K562 (cell line): ENCODE results near the gene LGALS3. TPM values are rescaled to one million over a fixed set of nuclear protein-coding genes. Genes with fewer than 3 reads are reported as not detected.

Source experiments
- ESRRB ChIP-seq: fragments of 250-450 bp; sonication (Bioruptor Pico); IDR thresholded peaks from 2 replicates; pipeline ENCODE4 v1.5.0; 2020; ENCODE audit warnings: mild to moderate bottlenecking, moderate library complexity, borderline replicate concordance
- FOSL1 ChIP-seq: fragments of 200-800 bp; sonication (Bioruptor generic); conservative IDR thresholded peaks from 2 replicates; pipeline ENCODE4 v1.6.1; 2016; ENCODE audit warnings: missing genetic modification characterization, missing compliant biosample characterization
- GABPB1 ChIP-seq: sonication (generic); formaldehyde crosslinking; IDR thresholded peaks from 2 replicates; pipeline ENCODE4 v1.8.0; 2022; ENCODE audit warnings: mild to moderate bottlenecking, missing genetic modification reagents
- KLF6 ChIP-seq: fragments of 250-450 bp; sonication (Bioruptor Pico); IDR thresholded peaks from 2 replicates; pipeline ENCODE4 v1.4.0; 2020; ENCODE audit warnings: mild to moderate bottlenecking, moderate library complexity, borderline replicate concordance
- MYBL2 ChIP-seq, 2 experiments: fragments of 450-650 bp in 1 of 2; sonication (generic) in 1 of 2; formaldehyde crosslinking in 1 of 2; IDR thresholded peaks; 2 replicates each; pipeline versions ENCODE4 v1.6.1 to v1.8.1; 2017 to 2022; ENCODE audit warnings: borderline replicate concordance in 1 of 2, inconsistent platforms in 1 of 2, low read depth in 1 of 2, mild to moderate bottlenecking in 1 of 2, missing genetic modification reagents in 1 of 2, moderate library complexity in 1 of 2
- NR4A1 ChIP-seq, 2 experiments: fragments of 250-450 bp in 1 of 2; fragments of 450-650 bp in 1 of 2; sonication (Bioruptor Pico) in 1 of 2; IDR thresholded peaks; 2 replicates each; pipeline versions ENCODE4 v1.4.0 to v1.6.1; 2016 to 2020; ENCODE audit warnings: mild to moderate bottlenecking in 2 of 2, missing compliant biosample characterization in 1 of 2, missing genetic modification characterization in 1 of 2, moderate library complexity in 1 of 2
- SREBF2 ChIP-seq: sonication (generic); formaldehyde crosslinking; IDR thresholded peaks from 2 replicates; pipeline ENCODE4 v1.4.0; 2020; ENCODE audit warnings: mild to moderate bottlenecking, missing genetic modification reagents
- STAT5A ChIP-seq: IDR thresholded peaks from 2 replicates; pipeline ENCODE4 v1.6.1; 2012; ENCODE audit warnings: low read length, inconsistent platforms, borderline replicate concordance
- TAL1 ChIP-seq: fragments of 450-650 bp; IDR thresholded peaks from 2 replicates; pipeline ENCODE4 v1.6.1; 2016; ENCODE audit warnings: mild to moderate bottlenecking
- XRCC5 ChIP-seq: fragments of 200-400 bp; formaldehyde crosslinking; IDR thresholded peaks from 2 replicates; pipeline ENCODE4 v1.6.1; 2017; ENCODE audit warnings: low read depth, mild to moderate bottlenecking, low read length
- ZBED1 ChIP-seq: IDR thresholded peaks from 2 replicates; pipeline ENCODE4 v1.6.1; 2014
- ZNF586 ChIP-seq: fragments of 450-650 bp; formaldehyde crosslinking; conservative IDR thresholded peaks from 2 replicates; pipeline ENCODE4 v1.4.0; 2020; ENCODE audit warnings: mild to moderate bottlenecking, moderate library complexity
- polyA plus RNA-seq, 8 experiments: library from polyadenylated mRNA; depleted of rRNA in 4 of 8; stranded (reverse) in 5 of 8; unstranded in 3 of 8; fragments of >200 nt; fragmentation: Nextera tagmentation in 2 of 8; fragmentation: Illumina TruSeq in 1 of 8; extraction: Ambion mirVana in 2 of 8; extraction: Trizol in 1 of 8; gene quantifications; 2 replicates each; pipeline versions ENCODE4 v1.2.1 to v1.2.3, GENCODE V29; 2011 to 2014; ENCODE audit warnings: inconsistent platforms in 1 of 8, missing spikeins in 1 of 8
- total RNA-seq, 7 experiments: library from RNA; depleted of rRNA in 6 of 7; stranded (reverse); fragments of >200 nt in 6 of 7; fragmentation: Illumina TruSeq in 2 of 7; extraction: Trizol in 2 of 7; gene quantifications; 2 replicates each; pipeline versions ENCODE4 v1.2.1 to v1.2.3, GENCODE V29; 2011 to 2021; ENCODE audit warnings: low replicate concordance in 1 of 7
- TF ChIP-seq, protein P1 (sequence below): fragments of 250-450 bp; sonication (Bioruptor Pico); IDR thresholded peaks from 2 replicates; pipeline ENCODE4 v1.4.0; 2020; ENCODE audit warnings: mild to moderate bottlenecking, moderate library complexity
- TF ChIP-seq, protein P2 (sequence below): fragments of 150-350 bp; conservative IDR thresholded peaks from 2 replicates; pipeline ENCODE4 v1.6.1; 2014; ENCODE audit warnings: low read length
- TF ChIP-seq, protein P3 (sequence below): fragments of 450-650 bp; conservative IDR thresholded peaks from 2 replicates; pipeline ENCODE4 v1.6.1; 2016; ENCODE audit warnings: missing genetic modification characterization, low read depth, mild to moderate bottlenecking, control low read depth, missing compliant biosample characterization
- TF ChIP-seq, protein P4 (sequence below): fragments of 450-650 bp; formaldehyde crosslinking; IDR thresholded peaks from 2 replicates; pipeline ENCODE4 v1.4.0; 2020; ENCODE audit warnings: mild to moderate bottlenecking
- TF ChIP-seq, protein P5 (sequence below): fragments of 250-450 bp; sonication (Bioruptor Pico); IDR thresholded peaks from 2 replicates; pipeline ENCODE4 v1.5.0; 2020; ENCODE audit warnings: mild to moderate bottlenecking, borderline replicate concordance

LGALS3 gene
- total and polyA plus RNA-seq, 9 of the 15 experiments (the other 6 are each of a cell fraction or from before 2014, with no cell fraction given), result 0.04 to 1.9 (median 1.1) TPM

DNA sequence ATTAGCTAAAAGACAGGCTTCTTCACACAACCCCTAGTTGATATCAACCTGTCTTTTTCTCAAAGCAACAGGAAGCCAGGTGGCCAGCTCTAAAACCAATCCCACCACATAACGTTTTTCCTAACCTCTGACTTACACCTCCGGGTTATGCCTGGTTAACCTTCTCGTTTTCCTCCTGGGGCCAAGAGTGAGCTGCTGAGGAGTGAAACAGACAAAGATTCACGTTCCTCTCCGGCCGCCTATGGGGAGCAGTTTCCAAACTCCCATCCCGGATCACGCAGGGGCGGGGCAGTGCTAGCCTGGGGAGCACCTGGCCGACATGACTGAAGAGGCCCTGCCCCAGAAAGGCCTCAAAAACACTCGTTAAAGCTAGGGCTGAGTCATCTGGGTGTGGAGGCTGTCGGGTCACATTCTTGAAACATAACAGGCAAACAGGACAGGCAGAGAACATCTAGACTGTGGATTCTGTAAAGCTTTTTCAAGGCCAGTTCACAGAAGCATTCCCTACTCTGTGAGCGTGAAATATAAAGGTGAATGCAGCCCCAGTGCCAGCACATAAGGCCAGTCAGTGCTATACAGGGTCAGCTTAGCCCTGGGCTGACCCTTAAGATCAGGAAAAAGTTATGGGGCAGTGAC is 25.9 kb upstream of the LGALS3 start (continued):
- TF ChIP-seq NR4A1 (CRISPR knock-in tag; IDR thresholded peaks at IDR 0.05), result no peak
- peak; percentile 51; the same call in 1 of the 2 replicates for TF ChIP-seq NR4A1 (tag; IDR thresholded peaks at IDR 0.05)
- TF ChIP-seq, protein P1, sequence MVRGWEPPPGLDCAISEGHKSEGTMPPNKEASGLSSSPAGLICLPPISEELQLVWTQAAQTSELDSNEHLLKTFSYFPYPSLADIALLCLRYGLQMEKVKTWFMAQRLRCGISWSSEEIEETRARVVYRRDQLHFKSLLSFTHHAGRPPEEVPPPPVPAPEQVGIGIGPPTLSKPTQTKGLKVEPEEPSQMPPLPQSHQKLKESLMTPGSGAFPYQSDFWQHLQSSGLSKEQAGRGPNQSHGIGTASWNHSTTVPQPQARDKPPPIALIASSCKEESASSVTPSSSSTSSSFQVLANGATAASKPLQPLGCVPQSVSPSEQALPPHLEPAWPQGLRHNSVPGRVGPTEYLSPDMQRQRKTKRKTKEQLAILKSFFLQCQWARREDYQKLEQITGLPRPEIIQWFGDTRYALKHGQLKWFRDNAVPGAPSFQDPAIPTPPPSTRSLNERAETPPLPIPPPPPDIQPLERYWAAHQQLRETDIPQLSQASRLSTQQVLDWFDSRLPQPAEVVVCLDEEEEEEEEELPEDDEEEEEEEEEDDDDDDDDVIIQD, result no peak
- TF ChIP-seq XRCC5, result no peak
- no peak for TF ChIP-seq STAT5A
- no peak for TF ChIP-seq ESRRB (CRISPR knock-in tag)
- TF ChIP-seq, protein P2, sequence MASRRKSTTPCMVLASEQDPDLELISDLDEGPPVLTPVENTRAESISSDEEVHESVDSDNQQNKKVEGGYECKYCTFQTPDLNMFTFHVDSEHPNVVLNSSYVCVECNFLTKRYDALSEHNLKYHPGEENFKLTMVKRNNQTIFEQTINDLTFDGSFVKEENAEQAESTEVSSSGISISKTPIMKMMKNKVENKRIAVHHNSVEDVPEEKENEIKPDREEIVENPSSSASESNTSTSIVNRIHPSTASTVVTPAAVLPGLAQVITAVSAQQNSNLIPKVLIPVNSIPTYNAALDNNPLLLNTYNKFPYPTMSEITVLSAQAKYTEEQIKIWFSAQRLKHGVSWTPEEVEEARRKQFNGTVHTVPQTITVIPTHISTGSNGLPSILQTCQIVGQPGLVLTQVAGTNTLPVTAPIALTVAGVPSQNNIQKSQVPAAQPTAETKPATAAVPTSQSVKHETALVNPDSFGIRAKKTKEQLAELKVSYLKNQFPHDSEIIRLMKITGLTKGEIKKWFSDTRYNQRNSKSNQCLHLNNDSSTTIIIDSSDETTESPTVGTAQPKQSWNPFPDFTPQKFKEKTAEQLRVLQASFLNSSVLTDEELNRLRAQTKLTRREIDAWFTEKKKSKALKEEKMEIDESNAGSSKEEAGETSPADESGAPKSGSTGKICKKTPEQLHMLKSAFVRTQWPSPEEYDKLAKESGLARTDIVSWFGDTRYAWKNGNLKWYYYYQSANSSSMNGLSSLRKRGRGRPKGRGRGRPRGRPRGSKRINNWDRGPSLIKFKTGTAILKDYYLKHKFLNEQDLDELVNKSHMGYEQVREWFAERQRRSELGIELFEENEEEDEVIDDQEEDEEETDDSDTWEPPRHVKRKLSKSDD, result 0 out of 2 replicates have a peak, but pooled peaks have one; percentile 50
- TF ChIP-seq TAL1, result no peak
- TF ChIP-seq, protein P3, sequence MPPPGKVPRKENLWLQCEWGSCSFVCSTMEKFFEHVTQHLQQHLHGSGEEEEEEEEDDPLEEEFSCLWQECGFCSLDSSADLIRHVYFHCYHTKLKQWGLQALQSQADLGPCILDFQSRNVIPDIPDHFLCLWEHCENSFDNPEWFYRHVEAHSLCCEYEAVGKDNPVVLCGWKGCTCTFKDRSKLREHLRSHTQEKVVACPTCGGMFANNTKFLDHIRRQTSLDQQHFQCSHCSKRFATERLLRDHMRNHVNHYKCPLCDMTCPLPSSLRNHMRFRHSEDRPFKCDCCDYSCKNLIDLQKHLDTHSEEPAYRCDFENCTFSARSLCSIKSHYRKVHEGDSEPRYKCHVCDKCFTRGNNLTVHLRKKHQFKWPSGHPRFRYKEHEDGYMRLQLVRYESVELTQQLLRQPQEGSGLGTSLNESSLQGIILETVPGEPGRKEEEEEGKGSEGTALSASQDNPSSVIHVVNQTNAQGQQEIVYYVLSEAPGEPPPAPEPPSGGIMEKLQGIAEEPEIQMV (tag), result no peak
- no peak for TF ChIP-seq ZNF586 (CRISPR knock-in tag)
- 0 out of 2 replicates have a peak, but pooled peaks have one; percentile 25 for TF ChIP-seq GABPB1 (CRISPR knock-in tag)
- peak; percentile 49; the same call in 1 of the 2 replicates for TF ChIP-seq KLF6 (CRISPR knock-in tag)
- peak; percentile 92 for TF ChIP-seq FOSL1 (tag)
- TF ChIP-seq, protein P4, sequence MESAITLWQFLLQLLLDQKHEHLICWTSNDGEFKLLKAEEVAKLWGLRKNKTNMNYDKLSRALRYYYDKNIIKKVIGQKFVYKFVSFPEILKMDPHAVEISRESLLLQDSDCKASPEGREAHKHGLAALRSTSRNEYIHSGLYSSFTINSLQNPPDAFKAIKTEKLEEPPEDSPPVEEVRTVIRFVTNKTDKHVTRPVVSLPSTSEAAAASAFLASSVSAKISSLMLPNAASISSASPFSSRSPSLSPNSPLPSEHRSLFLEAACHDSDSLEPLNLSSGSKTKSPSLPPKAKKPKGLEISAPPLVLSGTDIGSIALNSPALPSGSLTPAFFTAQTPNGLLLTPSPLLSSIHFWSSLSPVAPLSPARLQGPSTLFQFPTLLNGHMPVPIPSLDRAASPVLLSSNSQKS (CRISPR knock-in tag), result no peak
- TF ChIP-seq, protein P5, sequence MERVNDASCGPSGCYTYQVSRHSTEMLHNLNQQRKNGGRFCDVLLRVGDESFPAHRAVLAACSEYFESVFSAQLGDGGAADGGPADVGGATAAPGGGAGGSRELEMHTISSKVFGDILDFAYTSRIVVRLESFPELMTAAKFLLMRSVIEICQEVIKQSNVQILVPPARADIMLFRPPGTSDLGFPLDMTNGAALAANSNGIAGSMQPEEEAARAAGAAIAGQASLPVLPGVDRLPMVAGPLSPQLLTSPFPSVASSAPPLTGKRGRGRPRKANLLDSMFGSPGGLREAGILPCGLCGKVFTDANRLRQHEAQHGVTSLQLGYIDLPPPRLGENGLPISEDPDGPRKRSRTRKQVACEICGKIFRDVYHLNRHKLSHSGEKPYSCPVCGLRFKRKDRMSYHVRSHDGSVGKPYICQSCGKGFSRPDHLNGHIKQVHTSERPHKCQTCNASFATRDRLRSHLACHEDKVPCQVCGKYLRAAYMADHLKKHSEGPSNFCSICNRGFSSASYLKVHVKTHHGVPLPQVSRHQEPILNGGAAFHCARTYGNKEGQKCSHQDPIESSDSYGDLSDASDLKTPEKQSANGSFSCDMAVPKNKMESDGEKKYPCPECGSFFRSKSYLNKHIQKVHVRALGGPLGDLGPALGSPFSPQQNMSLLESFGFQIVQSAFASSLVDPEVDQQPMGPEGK (CRISPR knock-in tag), result no peak
- peak; percentile 31; the same call in 1 of the 2 replicates for TF ChIP-seq MYBL2 (IDR thresholded peaks at IDR 0.05; ENCODE audit: low read depth)
- no peak for TF ChIP-seq MYBL2 (CRISPR knock-in tag; IDR thresholded peaks at IDR 0.05; ENCODE audit: borderline replicate concordance)
- no peak for TF ChIP-seq ZBED1
- TF ChIP-seq SREBF2 (CRISPR knock-in tag), result no peak
